AG04450 (cell line): ENCODE results near the gene TNFRSF6B. TPM values are rescaled to one million over a fixed set of nuclear protein-coding genes. Genes with fewer than 3 reads are reported as not detected.

Source experiments
- CTCF ChIA-PET: fragments of 300-600, 350-600 bp; formaldehyde crosslinking; extraction: SDS; loops from one replicate; lab custom pipeline; 2022; ENCODE audit warnings: antibody characterized with exemption, inconsistent platforms; lab: Charles Lee
- POLR2A ChIA-PET: fragments of 350-600 bp; formaldehyde crosslinking; extraction: SDS; loops from one replicate; lab custom pipeline; 2021; ENCODE audit warnings: antibody characterized with exemption, inconsistent platforms; lab: Yijun Ruan, JAX
- DNase-seq: peaks from one replicate; pipeline ENCODE4 v3.0.0-alpha.2; 2011; ENCODE audit warnings: low read depth, low spot score
- H3K27ac ChIP-seq: one replicate; pipeline ENCODE4 v1.5.1; 2012; ENCODE audit warnings: low read depth, low read length, control low read depth
- H3K27me3 ChIP-seq: one replicate; pipeline ENCODE4 v1.6.0; 2012; ENCODE audit warnings: low read length; ENCODE audit not compliant: control insufficient read depth, insufficient read depth
- H3K4me3 ChIP-seq: 2 replicates; pipeline ENCODE4 v1.5.1; 2011; ENCODE audit warnings: mild to moderate bottlenecking, low read depth, low read length, control low read depth
- H3K9me3 ChIP-seq: 2 replicates; pipeline ENCODE4 v1.5.1; 2012; ENCODE audit warnings: low read length; ENCODE audit not compliant: control insufficient read depth, insufficient read depth
- polyA plus RNA-seq: library from polyadenylated mRNA; depleted of rRNA; stranded (reverse); fragments of >200 nt; gene quantifications from 2 replicates; pipeline ENCODE4 v1.2.3, GENCODE V29; 2011
- TF ChIP-seq, protein P1 (sequence below): IDR thresholded peaks from 2 replicates; pipeline ENCODE4 v1.5.1; 2011; ENCODE audit warnings: low read depth, low read length, control low read depth, inconsistent platforms

The TNFRSF6B gene
- polyA plus RNA-seq, 1 experiment, result 2.5 TPM

DNA sequence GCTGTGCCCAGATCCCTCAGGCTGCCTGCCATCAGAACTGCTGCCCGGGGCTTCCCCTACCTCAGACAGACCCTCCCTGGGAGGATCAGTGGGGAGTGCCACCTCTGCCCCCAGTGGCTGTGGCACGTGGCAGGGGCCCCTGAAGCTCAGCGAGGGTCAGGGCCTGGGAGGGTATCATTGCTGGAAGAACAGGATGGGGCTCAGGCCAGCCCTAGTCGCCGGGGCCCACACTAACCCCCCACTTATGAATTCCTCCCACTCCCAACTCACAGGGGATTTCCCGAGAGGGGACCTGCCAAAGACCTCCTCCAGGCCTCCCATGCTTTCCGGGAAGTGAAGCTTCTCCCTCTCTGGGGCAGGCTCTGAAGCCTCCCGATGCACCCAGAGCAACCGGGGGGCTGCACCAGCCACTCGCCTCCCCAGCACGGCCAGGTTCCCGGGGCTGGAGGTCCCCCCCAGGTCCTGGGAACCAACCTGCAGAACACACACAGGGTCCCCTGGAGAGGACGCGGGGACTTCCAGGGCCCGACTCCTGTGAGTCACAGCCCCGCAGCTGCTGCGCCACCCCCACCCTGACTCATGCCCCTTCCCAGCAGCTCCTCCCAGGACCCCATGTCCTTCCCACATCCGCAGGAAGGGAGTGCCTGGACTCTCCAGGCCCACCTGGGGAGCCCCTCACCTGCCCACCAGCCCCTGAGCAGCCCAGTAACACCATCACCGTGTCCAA, 2.5 kb downstream of the TNFRSF6B start:
- H3K4me3 ChIP-seq, result peak overlapping the region; percentile 13; the same call in 1 of the 2 replicates

DNA sequence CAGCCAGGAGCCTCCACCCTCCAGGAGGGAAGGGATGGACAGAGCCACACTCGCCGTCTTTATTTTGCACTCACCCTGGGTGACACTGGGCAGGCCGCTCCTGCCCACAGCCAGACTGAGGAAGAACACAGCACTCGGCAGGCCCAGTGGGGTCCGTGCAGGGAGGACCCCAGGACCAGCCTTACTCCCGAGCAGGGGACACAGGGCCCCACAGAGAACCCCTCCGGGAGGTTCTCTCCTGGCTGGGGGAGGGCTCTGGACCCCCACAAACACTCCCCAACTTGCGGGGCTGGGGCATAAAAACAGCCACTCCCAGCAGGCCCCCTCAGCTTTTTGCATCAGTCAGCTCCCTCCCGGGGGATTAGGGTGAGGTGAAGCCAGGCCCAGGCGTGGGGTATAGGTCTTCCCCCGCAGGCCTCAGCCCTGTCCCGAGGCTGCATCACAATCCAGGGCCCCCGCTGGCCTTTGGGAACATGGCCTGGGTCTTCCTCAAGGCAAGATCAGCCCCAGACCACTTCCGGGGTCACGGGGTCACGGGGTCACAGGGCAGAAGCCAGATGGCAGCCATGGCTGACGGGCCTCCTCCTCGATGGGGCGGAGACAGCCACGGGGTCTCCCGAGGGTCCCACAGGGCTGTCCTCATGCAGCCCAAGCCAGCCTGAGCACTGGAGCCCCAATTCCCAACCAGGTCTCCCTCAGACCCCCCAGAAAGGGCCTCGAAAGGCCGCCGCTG, 3.2 kb downstream of the TNFRSF6B start:
- TF ChIP-seq, protein P1, sequence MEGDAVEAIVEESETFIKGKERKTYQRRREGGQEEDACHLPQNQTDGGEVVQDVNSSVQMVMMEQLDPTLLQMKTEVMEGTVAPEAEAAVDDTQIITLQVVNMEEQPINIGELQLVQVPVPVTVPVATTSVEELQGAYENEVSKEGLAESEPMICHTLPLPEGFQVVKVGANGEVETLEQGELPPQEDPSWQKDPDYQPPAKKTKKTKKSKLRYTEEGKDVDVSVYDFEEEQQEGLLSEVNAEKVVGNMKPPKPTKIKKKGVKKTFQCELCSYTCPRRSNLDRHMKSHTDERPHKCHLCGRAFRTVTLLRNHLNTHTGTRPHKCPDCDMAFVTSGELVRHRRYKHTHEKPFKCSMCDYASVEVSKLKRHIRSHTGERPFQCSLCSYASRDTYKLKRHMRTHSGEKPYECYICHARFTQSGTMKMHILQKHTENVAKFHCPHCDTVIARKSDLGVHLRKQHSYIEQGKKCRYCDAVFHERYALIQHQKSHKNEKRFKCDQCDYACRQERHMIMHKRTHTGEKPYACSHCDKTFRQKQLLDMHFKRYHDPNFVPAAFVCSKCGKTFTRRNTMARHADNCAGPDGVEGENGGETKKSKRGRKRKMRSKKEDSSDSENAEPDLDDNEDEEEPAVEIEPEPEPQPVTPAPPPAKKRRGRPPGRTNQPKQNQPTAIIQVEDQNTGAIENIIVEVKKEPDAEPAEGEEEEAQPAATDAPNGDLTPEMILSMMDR, result no peak
- peak overlapping the region; percentile 96 for H3K27ac ChIP-seq
- no peaks in the 10 kb centered on the region; the same call in 1 of the 2 replicates for H3K9me3 ChIP-seq
- POLR2A ChIA-PET, result interaction anchor here (0.6 to 2.4 kb wide), 4 partner anchors 8 to 296 kb away, joined by 3 to 11 read pairs (median 5); partner anchors contain the start of genes ARFRP1 and ZGPAT
- CTCF ChIA-PET, result interaction anchor here (1.0 kb wide), 1 partner anchor 280 kb away, joined by 3 read pairs; no protein-coding TSS in a partner anchor
- H3K27me3 ChIP-seq, result no peaks in the 10 kb centered on the region
- H3K4me3 ChIP-seq, result no peak overlapping the region
- no peak for DNase-seq

More for the DNA sequence above, 2.5 kb downstream of the TNFRSF6B start:
- ChIA-PET POLR2A (interaction anchor here (0.5 to 2.4 kb wide), 7 partner anchors 9 to 297 kb away, joined by 3 to 11 read pairs (median 4); partner anchors contain the start of genes ARFRP1, PTK6 and ZGPAT), CTCF (interaction anchor here (1.0 kb wide), 1 partner anchor 281 kb away, joined by 3 read pairs; no protein-coding TSS in a partner anchor)
- Histone ChIP-seq H3K27me3 (no peaks in the 10 kb centered on the region), H3K9me3 (no peaks in the 10 kb centered on the region; the same call in 1 of the 2 replicates), H3K27ac (peak overlapping the region; percentile 96)
- TF ChIP-seq, protein P1, result no peak
- DNase-seq, result peak; percentile 70

DNA sequence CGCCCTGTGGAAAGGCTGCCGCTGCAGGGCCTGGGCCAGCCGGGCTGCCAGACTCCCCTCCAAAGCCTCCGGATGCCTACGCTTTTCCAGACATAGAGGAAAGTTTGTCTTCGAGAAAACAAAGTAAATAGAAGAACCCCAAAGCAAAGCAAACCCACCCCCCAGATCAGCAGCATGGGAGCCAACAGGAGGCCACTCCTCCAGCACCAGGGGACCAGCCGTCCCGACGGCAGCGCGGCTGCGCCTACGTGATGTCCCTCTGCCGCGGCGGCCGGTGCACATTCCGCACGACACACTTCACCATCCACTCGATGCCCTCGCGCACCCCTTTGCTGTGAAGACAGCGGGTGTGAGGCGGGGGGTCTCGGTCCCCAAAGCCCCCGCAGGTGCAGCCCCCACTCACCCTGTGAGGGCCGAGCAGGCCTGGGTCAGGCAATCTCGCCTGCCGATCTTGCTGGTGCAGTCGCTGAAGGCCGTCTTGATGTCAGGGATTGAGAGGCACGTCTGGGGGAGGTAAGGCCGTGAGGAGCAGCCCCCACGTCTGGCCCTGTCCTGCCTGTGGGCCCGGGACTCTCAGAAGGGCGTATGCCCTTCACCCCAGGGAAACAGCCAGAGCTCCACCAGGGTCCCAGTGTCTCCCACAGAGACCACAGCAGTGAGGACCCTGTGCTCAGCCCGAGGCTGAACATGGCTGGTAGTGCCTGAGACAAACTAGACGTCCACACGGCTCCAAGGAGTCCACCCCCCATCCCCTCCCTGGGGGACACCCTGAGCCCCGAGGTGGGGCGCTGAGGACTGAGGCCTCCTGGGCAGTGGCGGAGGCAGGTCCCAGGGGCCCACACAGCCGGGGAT, 4.0 kb downstream of the TNFRSF6B start:
- ChIA-PET CTCF (no interaction called here), POLR2A (interaction anchor here (0.9 to 2.4 kb wide), 2 partner anchors 18 to 40 kb away, joined by 3 to 6 read pairs; no protein-coding TSS in a partner anchor)
- TF ChIP-seq, protein P1, result no peak
- DNase-seq, result no peak
- no peaks in the 10 kb centered on the region for H3K27me3 ChIP-seq
- no peaks in the 10 kb centered on the region; the same call in 1 of the 2 replicates for H3K9me3 ChIP-seq
- H3K4me3 ChIP-seq, result no peak overlapping the region
- H3K27ac ChIP-seq, result peak overlapping the region; percentile 96

DNA sequence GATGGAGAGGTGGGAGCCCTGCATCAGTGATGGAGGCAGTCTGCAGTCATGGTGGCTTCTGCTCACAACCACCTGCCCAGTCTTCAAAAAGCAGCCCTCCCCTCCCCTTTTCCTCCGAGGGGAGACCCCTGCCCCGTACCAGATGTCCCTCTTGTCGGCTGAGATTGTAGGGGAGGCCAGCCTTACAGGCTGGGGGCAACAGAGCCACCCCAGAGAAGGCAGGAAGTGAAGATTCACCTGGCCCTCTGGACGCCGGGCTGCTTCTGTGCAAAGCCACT, 4.5 kb downstream of the TNFRSF6B start:
- ChIA-PET POLR2A (interaction anchor here (0.9 kb wide), 1 partner anchor 40 kb away, joined by 3 read pairs; no protein-coding TSS in a partner anchor), CTCF (no interaction called here)
- H3K27ac ChIP-seq, result no peak overlapping the region
- H3K27me3 ChIP-seq, result no peaks in the 10 kb centered on the region
- DNase-seq, result no peak
- TF ChIP-seq, protein P1, result no peak
- no peak overlapping the region for H3K4me3 ChIP-seq
- no peaks in the 10 kb centered on the region; the same call in 1 of the 2 replicates for H3K9me3 ChIP-seq
